Caco-2 (cell line): ENCODE data around the gene PTH2. TPM values are rescaled to one million over a fixed set of nuclear protein-coding genes. Genes with fewer than 3 reads are reported as not detected.

Experiments used
- BruUV-seq: library from RNA; stranded (reverse); fragments of 400-500 nt; replicated peaks from 2 replicates; lab custom pipeline; 2021; lab: Mats Ljungman, UMichigan
- CTCF ChIA-PET: fragments of 300-600 bp; sonication (Branson Sonifier 250); formaldehyde crosslinking; loops from one replicate; lab custom pipeline; 2022; ENCODE audit warnings: antibody characterized with exemption; lab: Charles Lee
- POLR2A ChIA-PET: fragments of 300-600 bp; sonication (Branson Sonifier 250); formaldehyde crosslinking; loops from one replicate; lab custom pipeline; 2022; ENCODE audit warnings: antibody characterized with exemption; lab: Charles Lee
- DNase-seq, 2 experiments: peaks; one replicate each; pipeline versions ENCODE4 v3.0.0 to v3.0.0-alpha.2; 2020 to 2022
- H3K27me3 ChIP-seq: replicated peaks from 2 replicates; pipeline ENCODE4 v1.6.0; 2011; ENCODE audit warnings: low read length; ENCODE audit not compliant: control insufficient read depth, insufficient read depth
- H3K36me3 ChIP-seq: 2 replicates; pipeline ENCODE4 v1.5.1; 2011; ENCODE audit warnings: low read length; ENCODE audit not compliant: control insufficient read depth, insufficient read depth
- H3K4me1 ChIP-seq: fragments of 250-450 bp; sonication (Bioruptor Pico); 2 replicates; pipeline ENCODE4 v1.5.1; 2020; ENCODE audit warnings: mild to moderate bottlenecking
- H3K4me3 ChIP-seq: 2 replicates; pipeline ENCODE4 v1.5.1; 2011; ENCODE audit warnings: low read depth, mild to moderate bottlenecking, control low read depth, low read length
- H3K9me3 ChIP-seq: fragments of 250-450 bp; sonication (Bioruptor Pico); 2 replicates; pipeline ENCODE4 v1.5.1; 2020; ENCODE audit warnings: mild to moderate bottlenecking, moderate library complexity
- H3K27ac Mint-ChIP-seq: one replicate; pipeline ENCODE4 v1.8.0; 2022; ENCODE audit warnings: mixed read lengths; ENCODE audit not compliant: unreplicated experiment
- H3K27me3 Mint-ChIP-seq: one replicate; pipeline ENCODE4 v1.8.0; 2022; ENCODE audit warnings: mixed read lengths; ENCODE audit not compliant: insufficient read depth, unreplicated experiment
- H3K36me3 Mint-ChIP-seq: one replicate; pipeline ENCODE4 v1.8.0; 2022; ENCODE audit warnings: mild to moderate bottlenecking, mixed read lengths; ENCODE audit not compliant: insufficient read depth, unreplicated experiment
- H3K4me1 Mint-ChIP-seq: one replicate; pipeline ENCODE4 v1.8.0; 2022; ENCODE audit warnings: low read depth, mixed read lengths; ENCODE audit not compliant: unreplicated experiment
- H3K4me3 Mint-ChIP-seq: one replicate; pipeline ENCODE4 v1.8.0; 2022; ENCODE audit warnings: mild to moderate bottlenecking, moderate library complexity, mixed read lengths; ENCODE audit not compliant: unreplicated experiment
- H3K9me3 Mint-ChIP-seq: one replicate; pipeline ENCODE4 v1.8.0; 2022; ENCODE audit warnings: mixed read lengths; ENCODE audit not compliant: unreplicated experiment
- CTCF ChIP-seq, 2 experiments: fragments of 200-600 bp in 1 of 2; IDR thresholded peaks; 1 replicate in 1 of 2; 2 replicates in 1 of 2; pipeline versions ENCODE4 v1.5.1 to v1.8.0; 2011 to 2022; ENCODE audit warnings: antibody characterized with exemption in 1 of 2, control low read depth in 1 of 2, inconsistent platforms in 1 of 2, low read depth in 1 of 2, low read length in 1 of 2, mild to moderate bottlenecking in 1 of 2, moderate library complexity in 1 of 2; ENCODE audit not compliant: insufficient read depth in 1 of 2, severe bottlenecking in 1 of 2, unreplicated experiment in 1 of 2
- intact Hi-C: fragments of 100-400 bp; cut with micrococcal nuclease; formaldehyde crosslinking; loops from one replicate; pipeline ENCODE4 v1.10.0; 2022; ENCODE audit not compliant: unreplicated experiment
- total RNA-seq: library from RNA; stranded (reverse); gene quantifications from 2 replicates; pipeline ENCODE4 v1.2.3, GENCODE V29; 2022

PTH2 gene
- total RNA-seq, 1 experiment from 2014 or later: not detected

- no peaks in the 10 kb centered on the region for H3K36me3 ChIP-seq
- peak within 1 kb of the TSS; percentile 65 for H3K4me3 ChIP-seq
- POLR2A ChIA-PET: no interaction called here
- peak in 1 of 2 experiments; percentile 43 for DNase-seq
- Mint-ChIP-seq H3K27ac (peak within 1 kb of the TSS; percentile 46), H3K36me3 (peaks cover 13% of the 10 kb centered on the region), H3K9me3 (peaks cover 8% of the 10 kb centered on the region), H3K4me3 (peak within 1 kb of the TSS; percentile 79), H3K4me1 (peaks cover 23% of the 10 kb centered on the region), H3K27me3 (peaks cover 45% of the 10 kb centered on the region)
- intact Hi-C loops: no loop called here
- no peak for TF ChIP-seq CTCF (IDR thresholded peaks at IDR 0.05; ENCODE audit: insufficient read depth in 1 of 2, low read depth in 1 of 2, low read length in 1 of 2, severe bottlenecking in 1 of 2, unreplicated experiment in 1 of 2)
- CTCF ChIA-PET: interaction anchor here (0.6 kb wide), 1 partner anchor 28 kb away, joined by 6 read pairs; no protein-coding TSS in a partner anchor
- no peaks in the 10 kb centered on the region for H3K9me3 ChIP-seq
- 0 out of 2 replicates have a peak, but pooled peaks cover 3% of the 10 kb centered on the region for H3K4me1 ChIP-seq
- BruUV-seq: no TSS peak
- H3K27me3 ChIP-seq: peaks cover 6% of the 10 kb centered on the region
These were observed 18.1 kb upstream of the PTH2 start, which contains the start of gene SLC17A7 for GRCh38 chr19:49441210-49441959. Gene SLC17A7 (minus strand): TSS chr19:49441527. CDS start chr19:49441379, 148 bp downstream.

GRCh38 chr19:49440439-49441209, 17.4 kb upstream of the PTH2 start:
- 0 out of 2 replicates have a peak, but pooled peaks cover 3% of the 10 kb centered on the region for H3K4me1 ChIP-seq
- POLR2A ChIA-PET: no interaction called here
- H3K9me3 ChIP-seq: no peaks in the 10 kb centered on the region
- Mint-ChIP-seq H3K27ac (peak overlapping the region; percentile 4), H3K9me3 (peaks cover 8% of the 10 kb centered on the region), H3K4me3 (peak overlapping the region; percentile 70), H3K27me3 (peaks cover 45% of the 10 kb centered on the region), H3K36me3 (peaks cover 10% of the 10 kb centered on the region), H3K4me1 (peaks cover 23% of the 10 kb centered on the region)
- H3K36me3 ChIP-seq: no peaks in the 10 kb centered on the region
- CTCF ChIA-PET: no interaction called here
- no TSS peak for BruUV-seq
- peaks cover 6% of the 10 kb centered on the region for H3K27me3 ChIP-seq
- no peak for DNase-seq
- intact Hi-C loops: no loop called here
- 0 out of 2 replicates have a peak overlapping the region, but pooled peaks have one; percentile 9 for H3K4me3 ChIP-seq
- no peak for TF ChIP-seq CTCF (IDR thresholded peaks at IDR 0.05; ENCODE audit: insufficient read depth in 1 of 2, low read depth in 1 of 2, low read length in 1 of 2, severe bottlenecking in 1 of 2, unreplicated experiment in 1 of 2)

GRCh38 chr19:49439836-49440235, 16.6 kb upstream of the PTH2 start:
- H3K9me3 Mint-ChIP-seq: peaks cover 8% of the 10 kb centered on the region
- no peaks in the 10 kb centered on the region for H3K36me3 ChIP-seq
- peaks cover 10% of the 10 kb centered on the region for H3K36me3 Mint-ChIP-seq
- no peak for TF ChIP-seq CTCF (IDR thresholded peaks at IDR 0.05; ENCODE audit: insufficient read depth in 1 of 2, low read depth in 1 of 2, low read length in 1 of 2, severe bottlenecking in 1 of 2, unreplicated experiment in 1 of 2)
- ChIA-PET CTCF (no interaction called here), POLR2A (no interaction called here)
- peaks cover 6% of the 10 kb centered on the region for H3K27me3 ChIP-seq
- no peak for DNase-seq
- 0 out of 2 replicates have a peak, but pooled peaks cover 3% of the 10 kb centered on the region for H3K4me1 ChIP-seq
- no peaks in the 10 kb centered on the region for H3K9me3 ChIP-seq
- no peak overlapping the region for H3K27ac Mint-ChIP-seq
- H3K4me3 Mint-ChIP-seq: no peak overlapping the region
- H3K27me3 Mint-ChIP-seq: peaks cover 45% of the 10 kb centered on the region
- intact Hi-C loops: no loop called here
- peaks cover 23% of the 10 kb centered on the region for H3K4me1 Mint-ChIP-seq
- BruUV-seq: no TSS peak
- H3K4me3 ChIP-seq: no peak overlapping the region
